ENCODE measurements around the gene PTTG1IP. TPM values are rescaled to one million over a fixed set of nuclear protein-coding genes. Genes with fewer than 3 reads are reported as not detected.

The PTTG1IP gene
- total and polyA plus RNA-seq, 3 donors from 2014 or later, result 171 to 195 (median 190) TPM

GRCh38 chr21:44899768-44900558, 26.5 kb upstream of the PTTG1IP start:
- Histone ChIP-seq H3K9me3 (no peaks in the 10 kb centered on the region), H3K36me3 (ENCODE audit: low read depth, missing control alignments) (no peaks in the 10 kb centered on the region), H3K27me3 (no peaks in the 10 kb centered on the region), H3K27ac (no peak overlapping the region), H3K4me1 (no peaks in the 10 kb centered on the region), H3K4me3 (no peak overlapping the region)
- TF ChIP-seq CTCF (IDR thresholded peaks at IDR 0.05) (no peak), POLR2A (IDR thresholded peaks at IDR 0.05) (no peak)
- 84 to 86% methylated on average over 18 to 37 of the region's 37 CpGs for WGBS, 2 donors
- no peak for DNase-seq
- intact Hi-C loops (cut with DNase I; ENCODE audit: low total_unique reads), result no loop called here

GRCh38 chr21:44898851-44899767, 25.6 kb upstream of the PTTG1IP start:
- intact Hi-C loops (cut with DNase I; ENCODE audit: low total_unique reads), result no loop called here
- H3K4me1 ChIP-seq, result no peaks in the 10 kb centered on the region
- TF ChIP-seq CTCF (IDR thresholded peaks at IDR 0.05) (no peak), POLR2A (IDR thresholded peaks at IDR 0.05) (no peak)
- 85 to 86% methylated on average over 25 to 47 of the region's 49 CpGs for WGBS, 2 donors
- no peaks in the 10 kb centered on the region for H3K36me3 ChIP-seq (ENCODE audit: low read depth, missing control alignments)
- DNase-seq, result no peak
- H3K9me3 ChIP-seq, result no peaks in the 10 kb centered on the region
- H3K4me3 ChIP-seq, result no peak overlapping the region
- no peaks in the 10 kb centered on the region for H3K27me3 ChIP-seq
- no peak overlapping the region for H3K27ac ChIP-seq

GRCh38 chr21:44898011-44898488, 24.6 kb upstream of the PTTG1IP start:
- Histone ChIP-seq H3K9me3 (no peaks in the 10 kb centered on the region), H3K36me3 (ENCODE audit: low read depth, missing control alignments) (no peaks in the 10 kb centered on the region), H3K4me1 (no peaks in the 10 kb centered on the region), H3K27ac (no peak overlapping the region), H3K27me3 (no peaks in the 10 kb centered on the region), H3K4me3 (no peak overlapping the region)
- intact Hi-C loops (cut with DNase I; ENCODE audit: low total_unique reads), result no loop called here
- TF ChIP-seq CTCF (IDR thresholded peaks at IDR 0.05) (no peak), POLR2A (IDR thresholded peaks at IDR 0.05) (no peak)
- 79 to 85% methylated on average over 10 to 13 of the region's 13 CpGs for WGBS, 2 donors
- DNase-seq, result no peak

GRCh38 chr21:44897326-44898010, 24.0 kb upstream of the PTTG1IP start:
- Histone ChIP-seq H3K27me3 (no peaks in the 10 kb centered on the region), H3K36me3 (ENCODE audit: low read depth, missing control alignments) (no peaks in the 10 kb centered on the region), H3K4me1 (no peaks in the 10 kb centered on the region), H3K27ac (no peak overlapping the region), H3K4me3 (no peak overlapping the region), H3K9me3 (no peaks in the 10 kb centered on the region)
- DNase-seq, result no peak
- TF ChIP-seq POLR2A (IDR thresholded peaks at IDR 0.05), result no peak
- TF ChIP-seq CTCF (IDR thresholded peaks at IDR 0.05), result no peak
- intact Hi-C loops (cut with DNase I; ENCODE audit: low total_unique reads), result no loop called here
- WGBS, 2 donors, result 87 to 88% methylated on average over 19 to 21 of the region's 21 CpGs

All from testis (tissue), 3 donors.